Upper lobe of left lung (tissue), 4 donors: ENCODE data around the gene TMEM132C.

Experiments used
- CTCF ChIP-seq, 6 experiments: fragments of 450-650 bp in 4 of 6; fragments of 200-600 bp in 2 of 6; sonication (generic) in 2 of 6; IDR thresholded peaks; one replicate each; pipeline ENCODE4 v1.5.1; 2016 to 2019; ENCODE audit warnings: antibody characterized with exemption in 6 of 6
- EP300 ChIP-seq, 4 donors: sonication (generic); formaldehyde crosslinking; IDR thresholded peaks; one replicate each; pipeline ENCODE4 v1.5.1; 2017; ENCODE audit warnings: antibody characterized with exemption in 4 of 4, control low read depth in 2 of 4
- POLR2A ChIP-seq, 4 donors: fragments of 450-650 bp; IDR thresholded peaks; one replicate each; pipeline ENCODE4 v1.5.1; 2016 to 2017; ENCODE audit warnings: antibody characterized with exemption in 4 of 4, mild to moderate bottlenecking in 2 of 4

GRCh38 chr12:128542844-128543243, 275.9 kb downstream of the TMEM132C start:
- TF ChIP-seq CTCF (IDR thresholded peaks at IDR 0.05) (no peak), POLR2A (IDR thresholded peaks at IDR 0.05) (no peak), EP300 (IDR thresholded peaks at IDR 0.05) (no peak)
